HCT116 (cell line): ENCODE results near the gene CALHM3. TPM values are rescaled to one million over a fixed set of nuclear protein-coding genes. Genes with fewer than 3 reads are reported as not detected.

Experiments
- ATAC-seq: fragments of 200-7000 bp; cut with Tn5 transposase; 2 replicates; pipeline ENCODE4 v1.9.1; 2020; ENCODE audit warnings: mild to moderate bottlenecking, moderate library complexity
- BruUV-seq: library from RNA; stranded (reverse); fragments of 400-500 nt; replicated peaks from 2 replicates; lab custom pipeline; 2021; lab: Mats Ljungman, UMichigan
- CTCF ChIA-PET: fragments of 300-600 bp; sonication (Branson Sonifier 250); formaldehyde crosslinking; loops from one replicate; lab custom pipeline; 2021; ENCODE audit warnings: antibody characterized with exemption; lab: Charles Lee
- POLR2A ChIA-PET: fragments of 300-600, 350-600 bp; sonication (Branson Sonifier 250); formaldehyde crosslinking; loops from one replicate; lab custom pipeline; 2021; ENCODE audit warnings: antibody characterized with exemption; lab: Charles Lee
- RAD21 ChIA-PET, 2 experiments: fragments of 300-600 bp; sonication (Branson Sonifier 250); formaldehyde crosslinking; loops; one replicate each; lab custom pipeline; 2023; ENCODE audit warnings: low total read pairs in 2 of 2; ENCODE audit not compliant: uncharacterized antibody in 2 of 2, unreplicated experiment in 2 of 2, low non-redundant PET in 1 of 2; lab: Charles Lee
- DNase-seq: peaks from one replicate; pipeline ENCODE4 v3.0.0-alpha.2; 2010; ENCODE audit warnings: low read depth, low spot score
- H2AFZ ChIP-seq: fragments of 200-600 bp; shearing (Covaris generic), sonication (generic); 2 replicates; pipeline ENCODE4 v1.6.1; 2017; ENCODE audit warnings: low read depth, mixed run types, mixed read lengths, antibody characterized with exemption, low read length; ENCODE audit not compliant: poor library complexity, severe bottlenecking
- H3K27ac ChIP-seq: 2 replicates; pipeline ENCODE4 v1.5.1; 2012; ENCODE audit warnings: low read depth, low read length
- H3K27me3 ChIP-seq: fragments of 200-600 bp; sonication (generic); 2 replicates; pipeline ENCODE4 v1.6.1; 2016; ENCODE audit warnings: mixed run types, low read length, mixed read lengths; ENCODE audit not compliant: insufficient read depth
- H3K36me3 ChIP-seq, 2 experiments: fragments of 200-500 bp in 1 of 2; fragments of 200-600 bp in 1 of 2; sonication (Bioruptor generic) in 1 of 2; sonication (generic) in 1 of 2; 2 replicates each; pipeline versions ENCODE4 v1.5.1 to v1.6.1; 2014 to 2016; ENCODE audit warnings: low read length in 2 of 2, inconsistent platforms in 1 of 2, mixed read lengths in 1 of 2, mixed run types in 1 of 2; ENCODE audit not compliant: insufficient read depth in 2 of 2, control insufficient read depth in 1 of 2
- H3K4me1 ChIP-seq, 2 experiments: fragments of 200-600 bp in 1 of 2; sonication (generic) in 1 of 2; 2 replicates each; pipeline versions ENCODE4 v1.5.1 to v1.6.1; 2012 to 2017; ENCODE audit warnings: low read length in 2 of 2, inconsistent platforms in 1 of 2, mild to moderate bottlenecking in 1 of 2, mixed read lengths in 1 of 2, mixed run types in 1 of 2, moderate library complexity in 1 of 2; ENCODE audit not compliant: insufficient read depth in 2 of 2, control insufficient read depth in 1 of 2
- H3K4me2 ChIP-seq: fragments of 200-600 bp; sonication (generic); 2 replicates; pipeline ENCODE4 v1.6.1; 2017; ENCODE audit warnings: mixed run types, low read length, mixed read lengths
- H3K4me3 ChIP-seq, 2 experiments: fragments of 200-600 bp in 1 of 2; sonication (generic) in 1 of 2; replicated peaks in 1 of 2; 2 replicates each; pipeline ENCODE4 v1.5.1; 2011 to 2016; ENCODE audit warnings: low read length in 2 of 2, control low read depth in 1 of 2, low read depth in 1 of 2, mild to moderate bottlenecking in 1 of 2, mixed read lengths in 1 of 2, mixed run types in 1 of 2
- H3K79me2 ChIP-seq: fragments of 200-600 bp; sonication (generic); 2 replicates; pipeline ENCODE4 v1.6.1; 2017; ENCODE audit warnings: mild to moderate bottlenecking, mixed run types, low read length, moderate library complexity, mixed read lengths; ENCODE audit not compliant: insufficient read depth
- H3K9ac ChIP-seq: fragments of 200-600 bp; sonication (generic); 2 replicates; pipeline ENCODE4 v1.6.1; 2016; ENCODE audit warnings: low read length, mixed read lengths
- H3K9me2 ChIP-seq: fragments of 200-600 bp; sonication (generic), shearing (Covaris generic); 2 replicates; pipeline ENCODE4 v1.6.1; 2017; ENCODE audit warnings: mixed run types, mild to moderate bottlenecking, moderate library complexity; ENCODE audit not compliant: insufficient read depth
- H3K9me3 ChIP-seq, 2 experiments: fragments of 200-500 bp in 1 of 2; fragments of 200-600 bp in 1 of 2; sonication (Bioruptor generic) in 1 of 2; sonication (generic) in 1 of 2; 2 replicates each; pipeline ENCODE4 v1.6.1; 2014 to 2017; ENCODE audit warnings: low read length in 2 of 2, mixed read lengths in 2 of 2, inconsistent platforms in 1 of 2, low read depth in 1 of 2, mild to moderate bottlenecking in 1 of 2, mixed run types in 1 of 2, moderate library complexity in 1 of 2; ENCODE audit not compliant: control insufficient read depth in 1 of 2, insufficient read depth in 1 of 2
- H4K20me1 ChIP-seq: fragments of 200-600 bp; sonication (generic), shearing (Covaris generic); 2 replicates; pipeline ENCODE4 v1.6.1; 2017; ENCODE audit warnings: mixed run types, mild to moderate bottlenecking, moderate library complexity; ENCODE audit not compliant: insufficient read depth
- CBX3 ChIP-seq: IDR thresholded peaks from 2 replicates; pipeline ENCODE4 v1.6.1; 2012; ENCODE audit warnings: low read depth
- JUND ChIP-seq: IDR thresholded peaks from 2 replicates; pipeline ENCODE4 v1.6.1; 2012
- MAX ChIP-seq: IDR thresholded peaks from 2 replicates; pipeline ENCODE4 v1.6.1; 2012
- POLR2AphosphoS5 ChIP-seq: IDR thresholded peaks from 2 replicates; pipeline ENCODE4 v1.6.1; 2011; ENCODE audit warnings: mild to moderate bottlenecking, low read depth, low read length, moderate library complexity
- SP1 ChIP-seq: IDR thresholded peaks from 2 replicates; pipeline ENCODE4 v1.6.1; 2012; ENCODE audit warnings: low read depth
- TCF7L2 ChIP-seq: IDR thresholded peaks from 2 replicates; pipeline ENCODE4 v1.7.0; 2011; ENCODE audit warnings: borderline replicate concordance, inconsistent platforms; ENCODE audit not compliant: insufficient read depth, insufficient read length; ENCODE audit errors: extremely low read depth
- ZBTB33 ChIP-seq: IDR thresholded peaks from 2 replicates; pipeline ENCODE4 v1.6.1; 2011; ENCODE audit warnings: mild to moderate bottlenecking, low read length, moderate library complexity; ENCODE audit not compliant: insufficient replicate concordance; ENCODE audit errors: extremely low read depth
- ZFX ChIP-seq: fragments of 450-650 bp; IDR thresholded peaks from 2 replicates; pipeline ENCODE4 v1.6.1; 2017
- ZNF274 ChIP-seq: fragments of 200-500 bp; sonication (Bioruptor generic); IDR thresholded peaks from 2 replicates; pipeline ENCODE4 v1.6.1; 2014; ENCODE audit warnings: mild to moderate bottlenecking, low read depth, low read length, inconsistent platforms
- intact Hi-C: fragments of 100-400 bp; cut with micrococcal nuclease; formaldehyde crosslinking; loops from 2 replicates; pipeline ENCODE4 v1.10.0; 2022
- total RNA-seq: library from RNA; stranded (reverse); gene quantifications from one replicate; pipeline ENCODE4 v1.2.1, GENCODE V29; 2021; ENCODE audit not compliant: unreplicated experiment

CALHM3 gene
- total RNA-seq, 1 experiment from 2014 or later = 0.49 TPM

GRCh38 chr10:103454026-103454425 is 25.0 kb downstream of the CALHM3 start:
- Histone ChIP-seq H3K27ac (no peak overlapping the region), H3K9ac (no peak overlapping the region), H3K4me1 (peaks cover 11 to 47% of the 10 kb centered on the region in 2 experiments; a peak in 3 of 4 replicates), H3K27me3 (no peaks in the 10 kb centered on the region), H3K79me2 (peaks cover 6% of the 10 kb centered on the region; the same call in 1 of the 2 replicates), H3K9me2 (no peaks in the 10 kb centered on the region), H3K4me3 (no peak overlapping the region), H3K4me2 (no peak overlapping the region), H2AFZ (no peak overlapping the region), H3K9me3 (no peaks in the 10 kb centered on the region), H3K36me3 (peaks cover 4 to 11% of the 10 kb centered on the region in 2 experiments), H4K20me1 (no peaks in the 10 kb centered on the region)
- TF ChIP-seq SP1 = no peak
- no peak for TF ChIP-seq CBX3
- no peak for TF ChIP-seq JUND
- no peak for TF ChIP-seq ZNF274
- TF ChIP-seq MAX = no peak
- no peak for TF ChIP-seq TCF7L2
- no peak for TF ChIP-seq POLR2AphosphoS5
- TF ChIP-seq ZFX = no peak
- no peak for TF ChIP-seq ZBTB33
- ChIA-PET POLR2A (no interaction called here), RAD21 (no interaction called here), CTCF (no interaction called here)
- no TSS peak for BruUV-seq
- intact Hi-C loops = no loop called here
- DNase-seq (no peak), ATAC-seq (no peak)
